Heart left ventricle (tissue), 16 donors: ENCODE data around the gene MYOCD. TPM values are rescaled to one million over a fixed set of nuclear protein-coding genes. Genes with fewer than 3 reads are reported as not detected.

ENCODE experiments used
- ATAC-seq, 4 donors: fragments of 200-7000 bp; cut with Tn5 transposase; one replicate each; pipeline ENCODE4 v1.9.1; 2020 to 2022; ENCODE audit warnings: moderate library complexity in 4 of 4, mild to moderate bottlenecking in 3 of 4, moderate number of reproducible peaks in 1 of 4
- DNase-seq, 5 donors: peaks; one replicate each; pipeline ENCODE4 v3.0.0-alpha.2; 2020
- H3K27ac ChIP-seq, 12 donors: fragments of 200-600 bp; sonication (generic) in 4 of 12; one replicate each; pipeline versions ENCODE4 v1.5.0 to v1.8.0; 2016 to 2022; ENCODE audit warnings: mild to moderate bottlenecking in 2 of 12
- H3K27me3 ChIP-seq, 9 donors: fragments of 200-600 bp; sonication (generic) in 2 of 9; one replicate each; pipeline versions ENCODE4 v1.5.1 to v1.8.0; 2016 to 2022; ENCODE audit warnings: mild to moderate bottlenecking in 3 of 9
- H3K36me3 ChIP-seq, 9 donors: fragments of 200-600 bp; sonication (generic) in 2 of 9; one replicate each; pipeline versions ENCODE4 v1.5.0 to v1.8.0; 2018 to 2022; ENCODE audit warnings: mild to moderate bottlenecking in 2 of 9
- H3K4me1 ChIP-seq, 12 donors: fragments of 200-600 bp; sonication (generic) in 4 of 12; one replicate each; pipeline versions ENCODE4 v1.5.0 to v1.8.0; 2016 to 2022; ENCODE audit warnings: mild to moderate bottlenecking in 3 of 12
- H3K4me3 ChIP-seq, 12 donors: fragments of 200-600 bp; sonication (generic) in 4 of 12; one replicate each; pipeline versions ENCODE4 v1.5.0 to v1.8.0; 2017 to 2022; ENCODE audit warnings: mild to moderate bottlenecking in 9 of 12, moderate library complexity in 4 of 12
- H3K9me3 ChIP-seq, 12 donors: fragments of 200-600 bp; sonication (generic) in 4 of 12; one replicate each; pipeline versions ENCODE4 v1.5.0 to v1.8.0; 2016 to 2022; ENCODE audit warnings: mild to moderate bottlenecking in 1 of 12
- CTCF ChIP-seq, 12 donors: fragments of 200-600 bp; sonication (generic) in 4 of 12; IDR thresholded peaks; one replicate each; pipeline versions ENCODE4 v1.5.0 to v1.8.0; 2018 to 2022; ENCODE audit warnings: antibody characterized with exemption in 12 of 12, mild to moderate bottlenecking in 5 of 12
- POLR2A ChIP-seq, 2 donors: fragments of 450-650 bp; IDR thresholded peaks; one replicate each; pipeline ENCODE4 v1.6.1; 2017; ENCODE audit warnings: antibody characterized with exemption in 2 of 2, mild to moderate bottlenecking in 2 of 2, moderate library complexity in 2 of 2
- WGBS, 4 donors: extraction: QIAGEN DNeasy Blood & Tissue Kit in 2 of 4; methylation state at CpG; one replicate each; pipeline versions ENCODE4 v1.1.5 to v1.1.7; 2013 to 2018; 5-methylcytosine and 5-hydroxymethylcytosine counted together
- intact Hi-C, 10 donors: fragments of 100-400 bp; cut with DNase I; formaldehyde crosslinking; loops; one replicate each; pipeline versions ENCODE4 v1.11.1 to v1.14.2; 2022
- polyA plus RNA-seq, 2 donors: library from polyadenylated mRNA; stranded (reverse); fragments of 200-250 nt; gene quantifications; one replicate each; pipeline ENCODE4 v1.2.3, GENCODE V29; 2013
- total RNA-seq, 9 donors: library from RNA; depleted of rRNA in 2 of 9; stranded (reverse); fragments of >200 nt in 2 of 9; fragmentation: NEBNext Ultra II Directional in 3 of 9; extraction: Animal tissue kit (Norgen Biotek cat#: 25700) in 3 of 9; gene quantifications; one replicate each; pipeline versions ENCODE4 v1.1.0 to v1.2.4, GENCODE V29; 2016 to 2023
- donor health status: ischemic (EF 13 %, LVEDD 7.1; RV severe dilation, severe dysfunction).
- donor health status: healthy with polysubstance abuse.
- donor health status: DM: no; HTN: yes; CAD: no.
- donor health status: DM: no; HTN: no; CAD: no.
- donor health status: ischemic (EF 25% LVEDD 6.9; RV normal size, moderate dysfunction).
- donor health status: ischemic (EF 25% LVEDD 5.7; RV mildly dilated, moderate dysfunction).
- donor health status: healthy.
- donor health status: DM: yes; HTN: yes; CAD: no.
- donor health status: ischemic (EF 35%, LVEDD 5.7; RV mildly dilated, moderate dysfunction).
- donor health status: nonischemic (EF 11% LVEDD 7.7; RV severe dilation, severe dysfunction).
- donor health status: DM: yes; HTN: yes; CAD: no.
- donor health status: PGD.
- donor health status: ischemic (EF 29% LVEDD 5.4; RV normal size, mild dysfunction).
- donor health status: nonischemic (EF 23%, LVEDD 6.1; RV moderate dilation, normal function).

MYOCD gene
- total and polyA plus RNA-seq, 11 donors = 12.9 to 77.2 (median 45.9) TPM

GRCh38 chr17:12648498-12648897, 17.2 kb upstream of the MYOCD start:
- Histone ChIP-seq H3K36me3 (no peaks in the 10 kb centered on the region), H3K4me1 (no peaks in the 10 kb centered on the region), H3K27ac (no peak overlapping the region), H3K4me3 (no peak overlapping the region), H3K27me3 (no peaks in the 10 kb centered on the region), H3K9me3 (no peaks in the 10 kb centered on the region)
- ATAC-seq (no peak), DNase-seq (no peak)
- intact Hi-C loops = no loop called here
- TF ChIP-seq CTCF (IDR thresholded peaks at IDR 0.05) = no peak
- TF ChIP-seq POLR2A (IDR thresholded peaks at IDR 0.05) = no peak
- WGBS, 4 donors = 92 to 96% (median 95%) methylated on average over 3 of the region's 3 CpGs

- H3K27me3 ChIP-seq = no peaks in the 10 kb centered on the region
- TF ChIP-seq POLR2A (IDR thresholded peaks at IDR 0.05) (no peak), CTCF (IDR thresholded peaks at IDR 0.05) (no peak)
- no peak for ATAC-seq
- no peaks in the 10 kb centered on the region for H3K4me1 ChIP-seq
- no peak for DNase-seq
- H3K36me3 ChIP-seq = no peaks in the 10 kb centered on the region
- no peak overlapping the region for H3K4me3 ChIP-seq
- H3K27ac ChIP-seq = no peak overlapping the region
- intact Hi-C loops = no loop called here
- WGBS, 4 donors = 89 to 93% (median 91%) methylated on average over 4 of the region's 4 CpGs
- H3K9me3 ChIP-seq = no peaks in the 10 kb centered on the region
Measured at GRCh38 chr17:12655936-12656335, 9.8 kb upstream of the MYOCD start.

GRCh38 chr17:12656354-12656753, 9.3 kb upstream of the MYOCD start:
- no peaks in the 10 kb centered on the region for H3K9me3 ChIP-seq
- no peak overlapping the region for H3K27ac ChIP-seq
- H3K36me3 ChIP-seq = no peaks in the 10 kb centered on the region
- intact Hi-C loops = no loop called here
- no peak for TF ChIP-seq CTCF (IDR thresholded peaks at IDR 0.05)
- no peak for TF ChIP-seq POLR2A (IDR thresholded peaks at IDR 0.05)
- DNase-seq = no peak
- no peaks in the 10 kb centered on the region for H3K27me3 ChIP-seq
- no peak overlapping the region for H3K4me3 ChIP-seq
- 70 to 92% (median 86%) methylated on average over 2 of the region's 2 CpGs for WGBS, 4 donors
- ATAC-seq = no peak
- H3K4me1 ChIP-seq = no peaks in the 10 kb centered on the region

- ATAC-seq = no peak
- no peaks in the 10 kb centered on the region for H3K9me3 ChIP-seq
- H3K27ac ChIP-seq = no peak overlapping the region
- no peak for DNase-seq
- WGBS, 4 donors = 88 to 95% (median 92%) methylated on average over 1 of the region's 1 CpG
- H3K4me3 ChIP-seq = no peak overlapping the region
- no peaks in the 10 kb centered on the region for H3K36me3 ChIP-seq
- TF ChIP-seq POLR2A (IDR thresholded peaks at IDR 0.05) (no peak), CTCF (IDR thresholded peaks at IDR 0.05) (no peak)
- H3K27me3 ChIP-seq = peaks cover 0 to 15% (median 0%) of the 10 kb centered on the region in 9 donors
- intact Hi-C loops = no loop called here
- peaks cover 0 to 3% (median 0%) of the 10 kb centered on the region in 12 donors for H3K4me1 ChIP-seq
Measured at GRCh38 chr17:12659500-12659899, 6.2 kb upstream of the MYOCD start.
